SK-N-SH (cell line): ENCODE data around the gene ADGRF5.

Experiments used
- EZH2phosphoT487 ChIP-seq: fragments of 200-600 bp; sonication (generic); IDR thresholded peaks from 2 replicates; pipeline ENCODE4 v1.6.1; 2017; ENCODE audit warnings: low read depth, mixed run types, mild to moderate bottlenecking, antibody characterized with exemption, moderate library complexity, borderline replicate concordance
- FOXJ3 ChIP-seq: sonication (generic); formaldehyde crosslinking; IDR thresholded peaks from 2 replicates; pipeline ENCODE4 v1.5.1; 2020; ENCODE audit warnings: mild to moderate bottlenecking, missing genetic modification reagents
- FOXM1 ChIP-seq: IDR thresholded peaks from 2 replicates; pipeline ENCODE4 v1.4.0; 2012; ENCODE audit warnings: low read depth, mild to moderate bottlenecking
- GABPA ChIP-seq: IDR thresholded peaks from 2 replicates; pipeline ENCODE4 v1.4.0; 2012; ENCODE audit warnings: low read depth, mild to moderate bottlenecking
- PBX3 ChIP-seq: IDR thresholded peaks from 2 replicates; pipeline ENCODE4; 2012
- RCOR1 ChIP-seq: fragments of 150-350 bp; IDR thresholded peaks from 2 replicates; pipeline ENCODE4 v1.6.1; 2017; ENCODE audit warnings: antibody characterized with exemption, low read length
- TAF1 ChIP-seq: IDR thresholded peaks from 2 replicates; pipeline ENCODE4 v1.6.1; 2012; ENCODE audit warnings: low read depth, mild to moderate bottlenecking, low read length, moderate library complexity, borderline replicate concordance
- TF ChIP-seq, protein P1 (sequence below): fragments of 200-600 bp; sonication (generic); IDR thresholded peaks from 2 replicates; pipeline ENCODE4 v1.6.1; 2017; ENCODE audit warnings: antibody characterized with exemption, mild to moderate bottlenecking, moderate library complexity
- TF ChIP-seq, protein P2 (sequence below): fragments of 150-350 bp; IDR thresholded peaks from 2 replicates; pipeline ENCODE4 v1.6.1; 2017; ENCODE audit warnings: antibody characterized with exemption, low read length, low read depth, borderline replicate concordance
- TF ChIP-seq, protein P3 (sequence below): IDR thresholded peaks from 2 replicates; pipeline ENCODE4 v1.4.0; 2012; ENCODE audit warnings: low read depth, borderline replicate concordance
- TF ChIP-seq, protein P4 (sequence below): IDR thresholded peaks from 2 replicates; pipeline ENCODE4 v1.6.1; 2012; ENCODE audit warnings: mild to moderate bottlenecking, low read depth, low read length, moderate library complexity

DNA sequence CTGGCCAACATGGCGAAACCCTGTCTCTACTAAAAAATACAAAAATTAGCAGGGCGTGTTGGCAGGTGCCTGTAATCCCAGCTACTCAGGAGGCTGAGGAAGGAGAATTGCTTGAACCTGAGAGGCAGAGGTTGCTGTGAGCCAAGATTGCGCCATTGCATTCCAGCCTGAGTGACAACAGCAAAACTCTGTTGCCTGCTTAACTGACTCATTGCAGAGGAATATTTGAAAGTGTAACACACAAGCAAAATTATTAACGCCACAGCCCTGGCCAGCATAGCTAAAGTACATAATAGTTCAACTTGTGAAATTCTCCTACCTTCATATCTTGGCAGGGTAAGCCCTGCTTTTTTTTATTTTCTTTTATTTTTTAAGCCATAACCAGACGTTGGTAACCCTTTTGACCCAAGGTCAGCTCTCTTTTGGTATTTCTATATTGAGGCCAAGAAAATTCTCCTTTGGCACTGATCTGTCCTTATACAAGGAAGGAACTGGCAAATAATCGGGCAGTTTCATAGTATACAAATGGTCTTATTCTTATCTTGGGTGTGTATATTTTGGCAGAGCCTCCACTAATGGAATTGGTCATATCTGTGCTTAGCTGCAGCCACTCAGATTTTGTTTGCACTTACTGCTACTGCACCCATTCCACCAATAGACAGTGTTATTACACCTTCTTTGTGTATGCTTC lies 4.0 kb upstream of the ADGRF5 start:
- TF ChIP-seq EZH2phosphoT487 (no peak), FOXJ3 (CRISPR knock-in tag) (no peak), RCOR1 (no peak), GABPA (no peak), TAF1 (no peak), PBX3 (no peak), FOXM1 (no peak)
- TF ChIP-seq, protein P1, sequence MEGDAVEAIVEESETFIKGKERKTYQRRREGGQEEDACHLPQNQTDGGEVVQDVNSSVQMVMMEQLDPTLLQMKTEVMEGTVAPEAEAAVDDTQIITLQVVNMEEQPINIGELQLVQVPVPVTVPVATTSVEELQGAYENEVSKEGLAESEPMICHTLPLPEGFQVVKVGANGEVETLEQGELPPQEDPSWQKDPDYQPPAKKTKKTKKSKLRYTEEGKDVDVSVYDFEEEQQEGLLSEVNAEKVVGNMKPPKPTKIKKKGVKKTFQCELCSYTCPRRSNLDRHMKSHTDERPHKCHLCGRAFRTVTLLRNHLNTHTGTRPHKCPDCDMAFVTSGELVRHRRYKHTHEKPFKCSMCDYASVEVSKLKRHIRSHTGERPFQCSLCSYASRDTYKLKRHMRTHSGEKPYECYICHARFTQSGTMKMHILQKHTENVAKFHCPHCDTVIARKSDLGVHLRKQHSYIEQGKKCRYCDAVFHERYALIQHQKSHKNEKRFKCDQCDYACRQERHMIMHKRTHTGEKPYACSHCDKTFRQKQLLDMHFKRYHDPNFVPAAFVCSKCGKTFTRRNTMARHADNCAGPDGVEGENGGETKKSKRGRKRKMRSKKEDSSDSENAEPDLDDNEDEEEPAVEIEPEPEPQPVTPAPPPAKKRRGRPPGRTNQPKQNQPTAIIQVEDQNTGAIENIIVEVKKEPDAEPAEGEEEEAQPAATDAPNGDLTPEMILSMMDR: no peak
- TF ChIP-seq, protein P2, sequence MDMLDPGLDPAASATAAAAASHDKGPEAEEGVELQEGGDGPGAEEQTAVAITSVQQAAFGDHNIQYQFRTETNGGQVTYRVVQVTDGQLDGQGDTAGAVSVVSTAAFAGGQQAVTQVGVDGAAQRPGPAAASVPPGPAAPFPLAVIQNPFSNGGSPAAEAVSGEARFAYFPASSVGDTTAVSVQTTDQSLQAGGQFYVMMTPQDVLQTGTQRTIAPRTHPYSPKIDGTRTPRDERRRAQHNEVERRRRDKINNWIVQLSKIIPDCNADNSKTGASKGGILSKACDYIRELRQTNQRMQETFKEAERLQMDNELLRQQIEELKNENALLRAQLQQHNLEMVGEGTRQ: no peak
- TF ChIP-seq, protein P3, sequence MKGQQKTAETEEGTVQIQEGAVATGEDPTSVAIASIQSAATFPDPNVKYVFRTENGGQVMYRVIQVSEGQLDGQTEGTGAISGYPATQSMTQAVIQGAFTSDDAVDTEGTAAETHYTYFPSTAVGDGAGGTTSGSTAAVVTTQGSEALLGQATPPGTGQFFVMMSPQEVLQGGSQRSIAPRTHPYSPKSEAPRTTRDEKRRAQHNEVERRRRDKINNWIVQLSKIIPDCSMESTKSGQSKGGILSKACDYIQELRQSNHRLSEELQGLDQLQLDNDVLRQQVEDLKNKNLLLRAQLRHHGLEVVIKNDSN: no peak
- TF ChIP-seq, protein P4, sequence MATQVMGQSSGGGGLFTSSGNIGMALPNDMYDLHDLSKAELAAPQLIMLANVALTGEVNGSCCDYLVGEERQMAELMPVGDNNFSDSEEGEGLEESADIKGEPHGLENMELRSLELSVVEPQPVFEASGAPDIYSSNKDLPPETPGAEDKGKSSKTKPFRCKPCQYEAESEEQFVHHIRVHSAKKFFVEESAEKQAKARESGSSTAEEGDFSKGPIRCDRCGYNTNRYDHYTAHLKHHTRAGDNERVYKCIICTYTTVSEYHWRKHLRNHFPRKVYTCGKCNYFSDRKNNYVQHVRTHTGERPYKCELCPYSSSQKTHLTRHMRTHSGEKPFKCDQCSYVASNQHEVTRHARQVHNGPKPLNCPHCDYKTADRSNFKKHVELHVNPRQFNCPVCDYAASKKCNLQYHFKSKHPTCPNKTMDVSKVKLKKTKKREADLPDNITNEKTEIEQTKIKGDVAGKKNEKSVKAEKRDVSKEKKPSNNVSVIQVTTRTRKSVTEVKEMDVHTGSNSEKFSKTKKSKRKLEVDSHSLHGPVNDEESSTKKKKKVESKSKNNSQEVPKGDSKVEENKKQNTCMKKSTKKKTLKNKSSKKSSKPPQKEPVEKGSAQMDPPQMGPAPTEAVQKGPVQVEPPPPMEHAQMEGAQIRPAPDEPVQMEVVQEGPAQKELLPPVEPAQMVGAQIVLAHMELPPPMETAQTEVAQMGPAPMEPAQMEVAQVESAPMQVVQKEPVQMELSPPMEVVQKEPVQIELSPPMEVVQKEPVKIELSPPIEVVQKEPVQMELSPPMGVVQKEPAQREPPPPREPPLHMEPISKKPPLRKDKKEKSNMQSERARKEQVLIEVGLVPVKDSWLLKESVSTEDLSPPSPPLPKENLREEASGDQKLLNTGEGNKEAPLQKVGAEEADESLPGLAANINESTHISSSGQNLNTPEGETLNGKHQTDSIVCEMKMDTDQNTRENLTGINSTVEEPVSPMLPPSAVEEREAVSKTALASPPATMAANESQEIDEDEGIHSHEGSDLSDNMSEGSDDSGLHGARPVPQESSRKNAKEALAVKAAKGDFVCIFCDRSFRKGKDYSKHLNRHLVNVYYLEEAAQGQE: no peak
